ENCODE results near the gene TMEM243.
"Not testable (repeated sequence)": the region's sequence is repeated elsewhere in the genome, so short reads cannot be mapped to it uniquely, and the experiment has no call there.

Gene TMEM243

GRCh38 chr7:87210506-87210905, 9.0 kb downstream of the TMEM243 start:
- DNase-seq (ENCODE audit: low read depth) = no peak

- DNase-seq (ENCODE audit: low read depth) = no peak
These were observed 10.1 kb downstream of the TMEM243 start for GRCh38 chr7:87209295-87209924.

GRCh38 chr7:87206361-87206760, 13.2 kb downstream of the TMEM243 start:
- no peak for DNase-seq (ENCODE audit: low read depth)

- not testable (repeated sequence) for DNase-seq (ENCODE audit: low read depth)
These were observed 13.8 kb downstream of the TMEM243 start for GRCh38 chr7:87205701-87206100.

GRCh38 chr7:87204933-87205332, 14.6 kb downstream of the TMEM243 start:
- no peak for DNase-seq (ENCODE audit: low read depth)

- not testable (repeated sequence) for DNase-seq (ENCODE audit: low read depth)
These were observed 15.6 kb downstream of the TMEM243 start for GRCh38 chr7:87203929-87204328.

GRCh38 chr7:87202705-87203104, 16.8 kb downstream of the TMEM243 start:
- no peak for DNase-seq (ENCODE audit: low read depth)

- no peak for DNase-seq (ENCODE audit: low read depth)
These were observed 17.3 kb downstream of the TMEM243 start for GRCh38 chr7:87202208-87202607.

GRCh38 chr7:87199700-87200450, 19.7 kb downstream of the TMEM243 start:
- no peak for DNase-seq (ENCODE audit: low read depth)

- no peak for DNase-seq (ENCODE audit: low read depth)
These were observed 20.3 kb downstream of the TMEM243 start for GRCh38 chr7:87199241-87199640.

GRCh38 chr7:87193912-87194311, 25.6 kb downstream of the TMEM243 start:
- DNase-seq (ENCODE audit: low read depth) = no peak

GRCh38 chr7:87192784-87193487, 26.6 kb downstream of the TMEM243 start:
- no peak for DNase-seq (ENCODE audit: low read depth)

GRCh38 chr7:87190783-87191182, 28.7 kb downstream of the TMEM243 start:
- DNase-seq (ENCODE audit: low read depth) = no peak

- no peak for DNase-seq (ENCODE audit: low read depth)
These were observed 30.6 kb downstream of the TMEM243 start for GRCh38 chr7:87188930-87189329.

GRCh38 chr7:87187120-87187519, 32.4 kb downstream of the TMEM243 start:
- no peak for DNase-seq (ENCODE audit: low read depth)

- no peak for DNase-seq (ENCODE audit: low read depth)
These were observed 40.4 kb downstream of the TMEM243 start for GRCh38 chr7:87179180-87179579.

- no peak for DNase-seq (ENCODE audit: low read depth)
These were observed 41.2 kb downstream of the TMEM243 start for GRCh38 chr7:87178320-87178719.

- no peak for DNase-seq (ENCODE audit: low read depth)
These were observed 46.1 kb downstream of the TMEM243 start for GRCh38 chr7:87173471-87173870.

GRCh38 chr7:87171282-87171934, 48.1 kb downstream of the TMEM243 start:
- DNase-seq (ENCODE audit: low read depth) = no peak

GRCh38 chr7:87170828-87171227, 48.7 kb downstream of the TMEM243 start:
- DNase-seq (ENCODE audit: low read depth) = no peak

GRCh38 chr7:87164433-87164832, 55.1 kb downstream of the TMEM243 start:
- DNase-seq (ENCODE audit: low read depth) = no peak

- no peak for DNase-seq (ENCODE audit: low read depth)
These were observed 60.0 kb downstream of the TMEM243 start for GRCh38 chr7:87159538-87159937.

- no peak for DNase-seq (ENCODE audit: low read depth)
These were observed 62.8 kb downstream of the TMEM243 start for GRCh38 chr7:87156709-87157108.

Measured in stimulated activated CD8-positive, alpha-beta memory T cell treated with anti-CD3 and anti-CD28 coated beads, Interleukin-7, amount 100 ng/mL, for 24 hours (primary cell).